NCI-H2196 (cell line): ENCODE data around the gene KRTAP9-9.
"Not testable (repeated sequence)": the region's sequence is repeated elsewhere in the genome, so short reads cannot be mapped to it uniquely, and the experiment has no call there.

ENCODE experiments used
- DNase-seq: peaks from one replicate; lab custom pipeline; 2025; ENCODE audit not compliant: unreplicated experiment; lab: John Stamatoyannopoulos, UW

KRTAP9-9 gene

GRCh38 chr17:41264599-41264998 is 9.4 kb downstream of the KRTAP9-9 start:
- DNase-seq: no peak

GRCh38 chr17:41265078-41265477 is 9.9 kb downstream of the KRTAP9-9 start, which contains the start of gene KRTAP9-6:
Gene KRTAP9-6 (plus strand): TSS chr17:41265378. CDS start chr17:41265378, 0 bp downstream.
- DNase-seq: no peak

DNA sequence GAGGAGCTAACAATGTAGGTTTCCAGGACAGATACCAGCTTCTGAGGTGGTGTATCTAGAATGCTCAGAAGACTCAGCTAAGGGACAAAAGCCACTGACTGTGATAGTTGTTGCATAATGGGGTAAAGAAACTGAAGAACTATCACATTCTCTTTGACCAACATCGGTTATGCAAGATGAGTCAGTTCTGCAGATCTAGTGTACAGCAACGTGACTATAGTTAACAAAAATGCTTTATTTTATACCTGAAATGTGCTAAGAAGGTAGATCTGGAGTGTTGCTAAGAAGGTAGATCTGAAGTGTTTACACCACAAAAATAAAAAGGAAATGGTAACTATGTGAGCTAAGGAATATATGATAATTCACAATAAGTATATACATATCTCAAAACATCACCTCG is 12.5 kb downstream of the KRTAP9-9 start:
- no peak for DNase-seq

GRCh38 chr17:41271323-41271722 is 16.1 kb downstream of the KRTAP9-9 start:
- DNase-seq: not testable (repeated sequence)

- DNase-seq: no peak
Observed at GRCh38 chr17:41271858-41272257, 16.7 kb downstream of the KRTAP9-9 start.

GRCh38 chr17:41275648-41276190 is 20.5 kb downstream of the KRTAP9-9 start, which contains the start of gene KRTAP9-7:
Gene KRTAP9-7 (plus strand): TSS chr17:41275698. CDS start chr17:41275698, 0 bp downstream.
- DNase-seq: not testable (repeated sequence)

DNA sequence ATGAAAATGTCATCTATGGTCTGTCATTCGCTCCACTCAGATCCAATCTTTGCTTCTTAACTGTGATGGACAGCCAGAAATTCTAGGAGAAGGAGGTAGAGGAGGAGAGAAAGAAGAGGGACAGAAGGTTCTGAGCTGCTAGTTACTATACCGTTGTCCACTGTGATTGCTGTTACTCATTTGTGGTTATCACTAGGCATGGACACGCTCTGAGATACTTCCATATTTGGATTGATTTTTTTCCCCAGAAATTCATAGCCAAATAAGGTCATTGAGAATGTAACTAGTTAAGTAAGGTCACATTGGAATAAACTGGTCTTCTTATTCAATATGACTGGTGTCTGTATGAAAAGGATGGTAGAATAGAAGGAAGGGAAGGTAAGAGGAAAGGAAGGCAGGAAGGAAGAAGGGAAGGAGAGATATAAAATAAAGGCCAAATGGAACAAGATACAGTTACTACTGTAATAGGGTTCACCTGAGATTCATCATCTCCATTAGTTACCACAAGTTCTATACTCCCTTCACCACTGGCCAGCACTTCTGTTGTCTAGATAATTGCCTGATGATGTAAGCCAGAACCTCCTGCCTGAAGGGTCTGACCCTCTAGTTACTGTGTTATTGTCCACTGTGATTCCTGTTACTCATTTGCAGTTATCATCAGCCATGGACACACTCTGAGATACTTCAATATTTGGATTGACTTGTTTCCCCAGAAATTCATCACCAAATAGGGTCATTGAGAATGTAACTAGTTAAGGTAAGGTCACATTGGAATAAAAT is 23.2 kb downstream of the KRTAP9-9 start:
- no peak for DNase-seq

DNA sequence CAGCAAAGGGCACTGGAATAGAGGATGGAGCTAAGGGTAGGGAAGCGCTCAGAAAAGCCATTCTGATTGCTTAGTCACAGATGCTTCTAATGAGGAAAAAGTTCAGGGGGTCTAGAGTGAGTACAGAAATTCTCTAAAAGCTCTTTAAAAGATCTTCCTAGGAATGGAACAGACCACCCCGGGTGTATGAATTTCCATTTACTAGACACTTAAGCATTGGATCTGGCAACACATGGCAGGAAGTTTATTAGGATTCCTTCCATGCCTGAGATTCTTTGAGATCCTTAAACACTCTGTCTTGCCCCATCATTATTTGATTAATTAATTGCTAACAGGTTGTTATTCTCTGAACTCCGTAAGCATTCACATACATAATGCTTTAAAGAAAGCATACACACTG is 28.9 kb downstream of the KRTAP9-9 start:
- DNase-seq: no peak

GRCh38 chr17:41284546-41284945 is 29.4 kb downstream of the KRTAP9-9 start:
- no peak for DNase-seq

GRCh38 chr17:41287050-41287449 is 31.9 kb downstream of the KRTAP9-9 start:
- no peak for DNase-seq

- no peak for DNase-seq
Observed at GRCh38 chr17:41294016-41294415, 38.8 kb downstream of the KRTAP9-9 start.

DNA sequence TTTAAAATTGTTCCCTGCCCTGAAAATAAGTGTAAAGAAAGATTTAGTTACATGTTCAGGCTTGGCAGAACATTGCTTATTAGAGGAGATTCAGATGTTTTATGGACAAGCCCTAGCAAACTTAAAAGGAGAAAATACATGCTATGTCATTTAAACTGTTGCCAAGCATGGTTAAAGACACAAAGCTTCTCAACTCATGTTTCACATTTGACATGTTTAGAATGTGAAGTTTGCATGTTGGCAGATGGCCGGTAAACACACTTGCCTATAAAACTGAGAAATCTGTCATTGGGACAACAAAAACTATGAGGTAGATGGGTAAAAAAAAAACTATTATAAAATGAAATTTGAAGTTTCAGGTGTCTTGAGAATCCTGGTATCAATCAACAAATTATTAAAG is 41.7 kb downstream of the KRTAP9-9 start:
- DNase-seq: no peak

GRCh38 chr17:41298458-41299135 is 43.4 kb downstream of the KRTAP9-9 start:
- no peak for DNase-seq

- DNase-seq: no peak
Observed at GRCh38 chr17:41301204-41301790, 46.1 kb downstream of the KRTAP9-9 start.

DNA sequence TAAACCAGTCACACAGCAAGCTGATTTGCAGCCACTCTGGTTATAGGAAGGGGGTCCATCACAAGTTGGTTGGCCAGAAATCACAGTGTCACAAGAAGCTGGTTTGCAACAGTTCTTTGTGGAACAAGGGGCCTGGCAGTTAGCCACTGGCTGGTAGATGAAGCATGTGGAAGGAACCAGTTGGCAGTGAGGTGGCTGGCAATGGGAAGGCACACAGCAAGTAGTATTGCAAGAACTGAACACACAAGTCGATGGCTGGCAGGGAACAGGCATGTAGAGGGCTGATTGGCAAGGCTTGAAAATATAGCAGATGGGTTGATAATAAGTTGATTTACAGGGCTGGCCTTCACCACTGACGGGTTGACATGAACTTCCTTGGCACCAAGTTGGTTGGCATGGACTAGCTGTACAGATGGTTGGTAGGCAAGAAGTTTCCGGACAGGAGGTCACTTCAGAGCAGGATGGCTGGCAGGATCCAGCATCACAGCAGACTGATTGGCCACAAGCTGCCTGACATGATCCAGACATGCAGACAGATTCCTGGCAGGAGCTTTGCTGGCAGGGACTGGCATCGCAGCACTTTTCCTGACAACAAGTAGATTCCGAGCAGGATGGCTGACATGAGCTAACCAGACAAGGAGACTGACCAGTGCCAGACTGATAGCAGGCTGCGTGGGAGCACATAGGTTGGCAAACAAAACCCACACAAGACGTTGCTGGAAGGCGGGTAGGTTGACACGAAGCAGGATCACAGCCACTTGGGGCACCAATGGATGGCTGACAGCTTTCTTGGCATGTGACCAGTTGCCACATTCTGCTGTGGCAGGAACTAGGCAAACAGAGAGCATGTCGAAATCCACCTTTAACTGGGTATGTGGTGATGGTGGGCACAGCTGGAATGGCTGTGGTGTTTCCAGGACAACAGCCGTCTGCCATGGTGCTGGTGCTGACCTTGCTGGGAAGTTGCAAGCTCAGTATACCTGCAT is 47.0 kb downstream of the KRTAP9-9 start, which contains the start of gene KRTAP29-1:
Gene KRTAP29-1, minus strand, starts transcription at position 936 of the 986 bp plus-strand sequence. Its CDS starts 0 bp downstream, at position 936.
- no peak for DNase-seq

DNA sequence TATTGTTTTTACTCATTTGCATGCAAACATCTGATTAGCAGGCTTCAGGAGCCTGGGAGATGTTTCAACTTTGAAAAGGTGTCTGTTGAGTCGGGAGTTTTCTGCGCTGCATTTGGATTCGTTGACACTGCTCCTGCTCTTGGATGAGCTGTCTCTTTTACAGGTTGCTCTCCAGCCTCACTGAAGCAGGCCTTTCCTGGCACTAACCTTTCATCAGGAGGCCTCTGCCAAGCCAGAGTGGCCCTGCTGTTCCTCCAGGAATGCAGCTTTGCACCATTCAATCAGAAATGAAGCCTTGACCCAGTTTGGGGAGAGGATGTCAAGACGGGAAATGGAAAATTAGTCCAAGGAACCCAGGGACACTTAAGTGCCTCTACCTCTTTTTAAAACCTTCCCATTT is 47.8 kb downstream of the KRTAP9-9 start:
- DNase-seq: no peak

GRCh38 chr17:41304091-41304490 is 48.9 kb downstream of the KRTAP9-9 start:
- no peak for DNase-seq
